Measurements from ENCODE around the gene UPP1. TPM values are rescaled to one million over a fixed set of nuclear protein-coding genes. Genes with fewer than 3 reads are reported as not detected.

The UPP1 gene
- total and polyA plus RNA-seq, 2 experiments from 2014 or later = 26.5 to 28.3 TPM

DNA sequence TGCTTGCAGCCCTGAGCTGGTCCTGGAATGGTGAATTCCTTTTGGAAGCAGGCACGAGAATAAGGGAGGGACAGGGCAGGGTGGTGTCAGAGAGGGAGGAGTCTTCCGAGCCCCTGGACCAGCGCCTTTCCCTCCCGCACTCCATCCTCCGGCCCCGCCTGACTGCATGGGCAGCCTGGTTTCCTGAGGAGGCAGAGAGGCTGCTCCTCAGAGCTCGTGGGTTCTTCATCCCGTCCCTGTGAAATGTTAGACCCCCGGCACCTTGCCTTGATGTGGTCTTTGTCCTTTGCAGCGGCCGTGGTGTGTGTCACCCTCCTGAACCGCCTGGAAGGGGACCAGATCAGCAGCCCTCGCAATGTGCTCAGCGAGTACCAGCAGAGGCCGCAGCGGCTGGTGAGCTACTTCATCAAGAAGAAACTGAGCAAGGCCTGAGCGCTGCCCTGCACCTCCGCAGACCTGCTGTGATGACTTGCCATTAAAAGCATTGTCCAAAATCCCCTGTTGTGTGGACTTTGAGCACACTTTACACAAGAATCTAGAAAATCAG, 18.9 kb downstream of the UPP1 start:
- no peak for DNase-seq (ENCODE audit: low read depth in 1 of 2, low spot score in 1 of 2)
- TF ChIP-seq, protein P1, sequence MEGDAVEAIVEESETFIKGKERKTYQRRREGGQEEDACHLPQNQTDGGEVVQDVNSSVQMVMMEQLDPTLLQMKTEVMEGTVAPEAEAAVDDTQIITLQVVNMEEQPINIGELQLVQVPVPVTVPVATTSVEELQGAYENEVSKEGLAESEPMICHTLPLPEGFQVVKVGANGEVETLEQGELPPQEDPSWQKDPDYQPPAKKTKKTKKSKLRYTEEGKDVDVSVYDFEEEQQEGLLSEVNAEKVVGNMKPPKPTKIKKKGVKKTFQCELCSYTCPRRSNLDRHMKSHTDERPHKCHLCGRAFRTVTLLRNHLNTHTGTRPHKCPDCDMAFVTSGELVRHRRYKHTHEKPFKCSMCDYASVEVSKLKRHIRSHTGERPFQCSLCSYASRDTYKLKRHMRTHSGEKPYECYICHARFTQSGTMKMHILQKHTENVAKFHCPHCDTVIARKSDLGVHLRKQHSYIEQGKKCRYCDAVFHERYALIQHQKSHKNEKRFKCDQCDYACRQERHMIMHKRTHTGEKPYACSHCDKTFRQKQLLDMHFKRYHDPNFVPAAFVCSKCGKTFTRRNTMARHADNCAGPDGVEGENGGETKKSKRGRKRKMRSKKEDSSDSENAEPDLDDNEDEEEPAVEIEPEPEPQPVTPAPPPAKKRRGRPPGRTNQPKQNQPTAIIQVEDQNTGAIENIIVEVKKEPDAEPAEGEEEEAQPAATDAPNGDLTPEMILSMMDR (IDR thresholded peaks at IDR 0.05; ENCODE audit: low read depth, low read length) = no peak
- Histone ChIP-seq H3K9me3 (ENCODE audit: low read depth) (no peaks in the 10 kb centered on the region), H3K27ac (no peak overlapping the region), H3K27me3 (no peaks in the 10 kb centered on the region), H3K4me3 (no peak overlapping the region), H3K36me3 (no peaks in the 10 kb centered on the region), H3K4me1 (ENCODE audit: low read depth) (no peaks in the 10 kb centered on the region)

DNA sequence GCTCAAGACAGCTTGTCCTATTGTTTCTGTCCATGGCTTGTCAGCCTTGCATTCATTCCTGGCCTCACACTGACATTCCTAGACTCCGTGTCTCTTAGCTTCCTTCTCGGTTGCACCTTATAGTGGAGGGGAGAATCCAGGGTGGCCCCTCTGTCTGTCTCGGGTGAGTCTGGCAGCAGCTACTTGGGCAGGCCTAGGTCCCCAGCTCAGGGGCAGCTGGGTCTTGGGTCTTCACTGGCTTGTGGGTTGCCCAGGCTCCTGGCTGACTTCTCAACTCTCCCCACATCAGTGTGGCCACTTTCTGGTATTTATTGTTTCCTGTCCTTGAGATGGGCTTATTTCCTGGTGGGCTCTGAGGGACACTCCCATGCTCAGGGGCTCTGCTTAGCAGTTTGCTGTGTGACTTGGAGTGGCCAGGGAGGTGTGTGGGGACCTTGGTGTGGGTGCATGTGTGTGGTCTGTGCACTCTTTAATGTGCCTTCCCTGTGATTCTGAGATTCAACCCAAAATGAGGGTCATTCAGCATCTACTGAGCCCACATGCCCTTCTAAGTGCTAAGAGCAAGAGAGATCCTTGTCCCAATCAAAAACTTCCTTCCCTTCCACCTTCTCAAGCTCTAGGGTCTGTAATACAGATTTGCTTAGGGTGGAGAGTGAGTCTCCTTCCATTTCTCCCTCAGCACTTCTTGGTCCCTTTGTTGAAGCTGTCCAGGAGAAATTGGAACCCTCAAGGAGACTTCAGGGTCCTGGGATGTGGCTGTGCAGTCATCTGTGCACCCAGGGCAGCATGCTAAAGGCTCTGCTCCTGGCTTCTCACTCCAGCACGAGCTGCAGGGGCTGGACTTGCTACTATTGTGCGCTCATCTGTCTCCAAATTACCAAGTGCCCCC, 20.1 kb downstream of the UPP1 start:
- Histone ChIP-seq H3K27ac (no peak overlapping the region), H3K27me3 (no peaks in the 10 kb centered on the region), H3K4me3 (no peak overlapping the region), H3K36me3 (no peaks in the 10 kb centered on the region), H3K9me3 (ENCODE audit: low read depth) (no peaks in the 10 kb centered on the region), H3K4me1 (ENCODE audit: low read depth) (no peaks in the 10 kb centered on the region)
- TF ChIP-seq, protein P1 (IDR thresholded peaks at IDR 0.05; ENCODE audit: low read depth, low read length) = no peak
- DNase-seq (ENCODE audit: low read depth in 1 of 2, low spot score in 1 of 2) = no peak

DNA sequence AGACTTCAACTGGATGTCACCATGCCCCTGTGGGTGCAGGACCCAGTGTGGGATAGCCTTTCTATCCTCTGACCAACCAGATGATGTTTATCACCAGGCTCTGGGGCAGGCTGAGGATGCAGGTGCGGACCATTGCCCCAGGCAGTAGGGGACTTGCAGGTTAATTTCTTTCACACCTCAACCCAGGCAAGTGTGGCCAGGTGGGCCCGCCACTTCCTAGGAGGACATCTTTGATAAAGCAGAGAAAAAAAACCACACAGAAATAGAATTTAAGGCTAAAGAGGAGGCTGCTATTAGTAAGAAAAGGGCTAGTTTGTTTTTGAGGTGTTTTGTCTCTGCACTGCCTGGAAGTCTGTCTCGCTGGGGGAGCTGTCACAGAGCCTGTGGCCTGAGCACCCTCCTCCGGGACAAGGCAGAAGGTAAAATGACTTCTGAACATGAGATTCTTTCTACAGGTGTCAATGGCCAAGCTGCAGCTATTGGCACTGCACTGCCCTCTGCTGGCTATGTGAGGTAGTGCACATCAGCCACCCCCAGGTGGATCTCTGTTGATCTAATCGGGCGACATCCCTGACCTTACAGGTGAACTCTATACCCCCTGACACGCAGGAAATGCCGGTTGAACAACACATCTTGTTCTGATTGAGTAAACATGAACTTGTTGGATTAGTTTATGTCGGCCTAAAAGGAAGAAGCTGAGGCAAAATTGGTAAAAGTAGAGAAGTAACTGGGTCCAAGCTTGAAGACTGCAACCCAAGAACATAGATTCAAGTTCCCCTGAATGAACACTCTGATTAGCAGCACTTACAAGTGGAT, 21.0 kb downstream of the UPP1 start:
- DNase-seq (ENCODE audit: low read depth in 1 of 2, low spot score in 1 of 2) = peak; percentile 46 to 71
- no peaks in the 10 kb centered on the region for H3K36me3 ChIP-seq
- no peaks in the 10 kb centered on the region for H3K4me1 ChIP-seq (ENCODE audit: low read depth)
- H3K4me3 ChIP-seq = no peak overlapping the region
- H3K27ac ChIP-seq = no peak overlapping the region
- no peaks in the 10 kb centered on the region for H3K27me3 ChIP-seq
- no peaks in the 10 kb centered on the region for H3K9me3 ChIP-seq (ENCODE audit: low read depth)
- TF ChIP-seq, protein P1 (IDR thresholded peaks at IDR 0.05; ENCODE audit: low read depth, low read length) = peak; percentile 94

DNA sequence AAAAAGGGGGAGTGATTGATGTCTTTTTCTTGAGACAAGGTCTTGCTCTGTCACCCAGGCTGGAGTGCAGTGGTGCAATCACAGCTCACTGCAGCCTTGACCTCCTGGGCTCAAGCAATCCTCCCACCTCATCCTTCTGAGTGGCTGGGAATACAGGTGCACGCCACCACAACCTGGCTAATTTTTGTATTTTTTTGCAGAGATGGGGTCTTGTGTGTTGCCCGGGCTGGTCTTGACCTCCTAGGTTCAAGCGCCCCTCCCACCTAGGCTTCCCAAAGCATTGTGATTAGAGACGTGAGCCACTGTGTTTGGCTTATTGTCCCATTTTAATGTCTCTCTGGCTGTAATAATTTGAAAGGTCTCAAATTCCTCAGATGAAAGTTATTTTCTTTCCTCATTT, 21.8 kb downstream of the UPP1 start:
- Histone ChIP-seq H3K9me3 (ENCODE audit: low read depth) (no peaks in the 10 kb centered on the region), H3K27ac (no peak overlapping the region), H3K4me3 (no peak overlapping the region), H3K4me1 (ENCODE audit: low read depth) (no peaks in the 10 kb centered on the region), H3K27me3 (no peaks in the 10 kb centered on the region), H3K36me3 (no peaks in the 10 kb centered on the region)
- TF ChIP-seq, protein P1 (IDR thresholded peaks at IDR 0.05; ENCODE audit: low read depth, low read length) = no peak
- DNase-seq (ENCODE audit: low read depth in 1 of 2, low spot score in 1 of 2) = no peak

DNA sequence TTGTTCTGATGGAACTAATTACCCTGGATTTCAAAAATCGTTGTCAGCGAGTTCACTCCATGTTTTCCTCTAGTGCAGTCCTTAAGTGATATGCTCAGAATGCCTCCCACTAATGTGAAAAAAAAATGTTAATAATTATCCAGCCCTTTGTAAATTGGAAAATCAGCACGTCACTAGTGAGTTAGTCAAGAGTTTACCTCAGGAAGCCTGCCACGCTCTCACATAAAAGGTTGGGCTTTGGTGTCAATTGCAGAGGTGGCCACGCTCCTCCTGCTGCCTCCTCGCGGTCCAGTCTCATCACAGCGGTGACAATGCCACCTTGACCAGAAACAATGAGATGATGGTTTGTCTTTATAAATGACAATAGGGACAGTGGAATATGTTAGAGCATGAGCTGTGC, 22.5 kb downstream of the UPP1 start:
- no peak for DNase-seq (ENCODE audit: low read depth in 1 of 2, low spot score in 1 of 2)
- no peaks in the 10 kb centered on the region for H3K27me3 ChIP-seq
- TF ChIP-seq, protein P1 (IDR thresholded peaks at IDR 0.05; ENCODE audit: low read depth, low read length) = no peak
- H3K36me3 ChIP-seq = no peaks in the 10 kb centered on the region
- no peaks in the 10 kb centered on the region for H3K9me3 ChIP-seq (ENCODE audit: low read depth)
- H3K4me3 ChIP-seq = no peak overlapping the region
- no peaks in the 10 kb centered on the region for H3K4me1 ChIP-seq (ENCODE audit: low read depth)
- H3K27ac ChIP-seq = no peak overlapping the region

Data from cardiac muscle cell (in vitro differentiated cells and primary cell).